ENCODE data around the gene WDR46. TPM values are rescaled to one million over a fixed set of nuclear protein-coding genes. Genes with fewer than 3 reads are reported as not detected.

WDR46 gene
- total RNA-seq, 1 experiment from 2014 or later: 57.0 TPM

DNA sequence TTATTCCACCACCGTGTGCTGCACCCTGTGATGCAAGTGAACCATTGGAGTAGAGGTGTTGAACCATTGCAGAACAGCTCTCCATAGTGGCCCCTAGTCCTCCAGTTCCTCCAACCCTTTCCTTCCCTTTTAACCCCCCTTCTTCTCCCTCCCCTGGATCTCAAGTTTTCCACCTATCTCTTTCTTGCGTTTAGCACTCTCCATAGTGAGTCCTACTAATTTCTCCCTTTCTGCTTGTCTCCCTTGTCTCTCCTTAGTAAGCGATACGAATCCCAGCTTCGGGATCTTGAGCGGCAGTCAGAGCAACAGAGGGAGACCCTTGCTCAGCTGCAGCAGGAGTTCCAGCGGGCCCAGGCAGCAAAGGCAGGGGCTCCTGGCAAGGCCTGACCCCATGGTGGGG is 1.4 kb upstream of the WDR46 start:
- no peaks in the 10 kb centered on the region for H3K27me3 Mint-ChIP-seq (ENCODE audit: insufficient read depth, unreplicated experiment)
- TF ChIP-seq, protein P1, sequence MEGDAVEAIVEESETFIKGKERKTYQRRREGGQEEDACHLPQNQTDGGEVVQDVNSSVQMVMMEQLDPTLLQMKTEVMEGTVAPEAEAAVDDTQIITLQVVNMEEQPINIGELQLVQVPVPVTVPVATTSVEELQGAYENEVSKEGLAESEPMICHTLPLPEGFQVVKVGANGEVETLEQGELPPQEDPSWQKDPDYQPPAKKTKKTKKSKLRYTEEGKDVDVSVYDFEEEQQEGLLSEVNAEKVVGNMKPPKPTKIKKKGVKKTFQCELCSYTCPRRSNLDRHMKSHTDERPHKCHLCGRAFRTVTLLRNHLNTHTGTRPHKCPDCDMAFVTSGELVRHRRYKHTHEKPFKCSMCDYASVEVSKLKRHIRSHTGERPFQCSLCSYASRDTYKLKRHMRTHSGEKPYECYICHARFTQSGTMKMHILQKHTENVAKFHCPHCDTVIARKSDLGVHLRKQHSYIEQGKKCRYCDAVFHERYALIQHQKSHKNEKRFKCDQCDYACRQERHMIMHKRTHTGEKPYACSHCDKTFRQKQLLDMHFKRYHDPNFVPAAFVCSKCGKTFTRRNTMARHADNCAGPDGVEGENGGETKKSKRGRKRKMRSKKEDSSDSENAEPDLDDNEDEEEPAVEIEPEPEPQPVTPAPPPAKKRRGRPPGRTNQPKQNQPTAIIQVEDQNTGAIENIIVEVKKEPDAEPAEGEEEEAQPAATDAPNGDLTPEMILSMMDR (IDR thresholded peaks at IDR 0.05; ENCODE audit: unreplicated experiment): no peak
- intact Hi-C loops (cut with micrococcal nuclease): no loop called here
- ChIA-PET CTCF (interaction anchor here (0.7 kb wide), 2 partner anchors 9 to 12 kb away, joined by 3 to 8 read pairs; partner anchors contain the start of gene RGL2), POLR2A (interaction anchor here (0.6 to 7.1 kb wide), 10 partner anchors 8 to 319 kb away, joined by 3 to 148 read pairs (median 23); partner anchors contain the start of genes B3GALT4, RGL2, RPS18 and TAPBP)
- peaks cover 53% of the 10 kb centered on the region for H3K36me3 Mint-ChIP-seq (ENCODE audit: insufficient read depth, unreplicated experiment)
- H3K4me3 Mint-ChIP-seq (ENCODE audit: unreplicated experiment): peak overlapping the region; percentile 88
- peaks cover 24% of the 10 kb centered on the region for H3K4me1 Mint-ChIP-seq (ENCODE audit: insufficient read depth, unreplicated experiment)
- no peak overlapping the region for H3K27ac Mint-ChIP-seq (ENCODE audit: low read depth, unreplicated experiment)
- DNase-seq (ENCODE audit: unreplicated experiment): no peak
- no peaks in the 10 kb centered on the region for H3K9me3 Mint-ChIP-seq (ENCODE audit: unreplicated experiment)
- BruUV-seq (replicated peaks): no TSS peak

DNA sequence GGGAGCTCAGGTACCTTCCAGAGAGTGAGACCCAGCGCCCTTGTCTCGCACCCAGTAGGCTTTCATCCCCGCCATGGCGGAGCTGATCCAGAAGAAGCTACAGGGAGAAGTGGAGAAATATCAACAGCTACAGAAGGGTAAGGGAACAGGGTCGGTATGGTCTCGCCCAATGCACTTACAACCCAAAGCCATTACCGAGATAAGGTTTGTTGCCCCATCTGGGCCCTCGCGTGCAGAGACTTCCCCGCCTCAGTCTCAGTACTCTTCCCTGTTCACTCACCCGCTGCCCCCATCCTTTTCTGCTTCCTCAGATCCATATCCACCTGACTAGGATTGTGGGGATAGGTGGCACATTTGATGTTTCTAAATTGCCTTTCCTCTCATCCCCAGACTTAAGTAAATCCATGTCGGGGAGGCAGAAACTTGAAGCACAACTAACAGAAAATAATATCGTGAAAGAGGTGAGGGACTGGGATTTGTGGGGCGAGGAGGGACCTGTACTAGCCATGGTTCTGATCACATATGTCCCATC is 811 bp upstream of the WDR46 start:
- intact Hi-C loops (cut with micrococcal nuclease): no loop called here
- ChIA-PET CTCF (interaction anchor here (0.6 to 2.3 kb wide), 4 partner anchors 10 to 130 kb away, joined by 3 to 18 read pairs (median 7); partner anchors contain the start of gene B3GALT4), POLR2A (interaction anchor here (0.8 to 7.1 kb wide), 17 partner anchors 9 to 1560 kb away, joined by 3 to 148 read pairs (median 7); partner anchors contain the start of genes B3GALT4, BRD2, RGL2 and RPS18)
- H3K27me3 Mint-ChIP-seq (ENCODE audit: insufficient read depth, unreplicated experiment): no peaks in the 10 kb centered on the region
- H3K4me1 Mint-ChIP-seq (ENCODE audit: insufficient read depth, unreplicated experiment): peaks cover 24% of the 10 kb centered on the region
- TF ChIP-seq, protein P1 (IDR thresholded peaks at IDR 0.05; ENCODE audit: unreplicated experiment): no peak
- H3K36me3 Mint-ChIP-seq (ENCODE audit: insufficient read depth, unreplicated experiment): peaks cover 59% of the 10 kb centered on the region
- DNase-seq (ENCODE audit: unreplicated experiment): no peak
- H3K9me3 Mint-ChIP-seq (ENCODE audit: unreplicated experiment): no peaks in the 10 kb centered on the region
- H3K4me3 Mint-ChIP-seq (ENCODE audit: unreplicated experiment): peak overlapping the region; percentile 88
- BruUV-seq (replicated peaks): TSS peak; percentile 88
- H3K27ac Mint-ChIP-seq (ENCODE audit: low read depth, unreplicated experiment): peak overlapping the region; percentile 89

DNA sequence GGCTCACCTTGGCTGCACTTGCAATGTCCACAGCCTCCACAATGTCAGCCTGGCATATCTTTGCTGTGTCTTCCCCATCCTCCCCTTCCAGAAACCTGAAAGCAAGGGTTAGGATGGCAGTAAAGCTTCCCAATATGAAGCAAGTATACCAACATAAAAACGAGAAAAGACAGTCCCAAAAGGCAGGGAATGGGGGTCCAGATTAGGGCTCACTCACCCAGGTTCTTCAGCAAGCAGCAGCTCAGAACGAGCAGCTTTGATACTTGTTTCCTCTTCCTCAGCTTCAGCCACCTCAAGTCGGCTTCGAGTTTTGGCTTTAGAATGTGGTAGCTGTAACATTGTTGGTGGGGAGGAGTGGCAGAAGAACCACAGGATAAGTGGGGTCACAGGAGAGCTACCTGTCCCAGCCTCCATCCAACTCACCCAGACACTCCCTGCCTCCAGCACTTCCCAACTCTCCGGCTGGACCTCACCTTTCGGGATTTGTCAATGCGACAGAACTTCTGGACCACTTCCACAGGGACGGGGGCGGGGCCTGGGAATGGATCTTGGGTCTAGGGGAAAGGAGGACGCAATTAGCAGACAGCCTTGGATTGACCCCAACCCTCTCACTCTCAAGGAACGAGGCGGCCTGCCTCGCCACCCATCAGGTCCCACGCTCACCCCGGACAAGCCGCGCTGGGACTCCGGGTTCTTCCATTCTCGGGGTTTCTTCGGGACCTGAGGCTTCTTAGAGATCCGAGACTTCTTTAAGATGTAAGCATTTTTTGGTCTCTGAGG is 708 bp downstream of the WDR46 start:
- TF ChIP-seq, protein P1 (IDR thresholded peaks at IDR 0.05; ENCODE audit: unreplicated experiment): no peak
- BruUV-seq (replicated peaks): TSS peak; percentile 75
- Mint-ChIP-seq H3K27me3 (ENCODE audit: insufficient read depth, unreplicated experiment) (no peaks in the 10 kb centered on the region), H3K36me3 (ENCODE audit: insufficient read depth, unreplicated experiment) (peaks cover 74% of the 10 kb centered on the region), H3K9me3 (ENCODE audit: unreplicated experiment) (no peaks in the 10 kb centered on the region), H3K27ac (ENCODE audit: low read depth, unreplicated experiment) (peak overlapping the region; percentile 89), H3K4me3 (ENCODE audit: unreplicated experiment) (peak overlapping the region; percentile 88), H3K4me1 (ENCODE audit: insufficient read depth, unreplicated experiment) (peaks cover 24% of the 10 kb centered on the region)
- intact Hi-C loops (cut with micrococcal nuclease): no loop called here
- ChIA-PET CTCF (interaction anchor here (0.6 to 2.3 kb wide), 5 partner anchors 9 to 91 kb away, joined by 3 to 18 read pairs (median 5); partner anchors contain the start of gene B3GALT4), POLR2A (interaction anchor here (0.6 to 7.1 kb wide), 18 partner anchors 10 to 393 kb away, joined by 3 to 148 read pairs (median 8); partner anchors contain the start of genes B3GALT4, BRD2, RGL2 and RPS18)
- DNase-seq (ENCODE audit: unreplicated experiment): no peak
